Bronchus fibroblast of lung (primary cell): Measurements from ENCODE around the gene UTP4. TPM values are rescaled to one million over a fixed set of nuclear protein-coding genes. Genes with fewer than 3 reads are reported as not detected.

Source experiments
- total RNA-seq: library from RNA; depleted of rRNA; stranded (reverse); fragments of >200 nt; gene quantifications from 2 replicates; pipeline ENCODE4 v1.2.3, GENCODE V29; 2015

The UTP4 gene
- total RNA-seq = 16.3 and 19.2 TPM in 2 replicates

DNA sequence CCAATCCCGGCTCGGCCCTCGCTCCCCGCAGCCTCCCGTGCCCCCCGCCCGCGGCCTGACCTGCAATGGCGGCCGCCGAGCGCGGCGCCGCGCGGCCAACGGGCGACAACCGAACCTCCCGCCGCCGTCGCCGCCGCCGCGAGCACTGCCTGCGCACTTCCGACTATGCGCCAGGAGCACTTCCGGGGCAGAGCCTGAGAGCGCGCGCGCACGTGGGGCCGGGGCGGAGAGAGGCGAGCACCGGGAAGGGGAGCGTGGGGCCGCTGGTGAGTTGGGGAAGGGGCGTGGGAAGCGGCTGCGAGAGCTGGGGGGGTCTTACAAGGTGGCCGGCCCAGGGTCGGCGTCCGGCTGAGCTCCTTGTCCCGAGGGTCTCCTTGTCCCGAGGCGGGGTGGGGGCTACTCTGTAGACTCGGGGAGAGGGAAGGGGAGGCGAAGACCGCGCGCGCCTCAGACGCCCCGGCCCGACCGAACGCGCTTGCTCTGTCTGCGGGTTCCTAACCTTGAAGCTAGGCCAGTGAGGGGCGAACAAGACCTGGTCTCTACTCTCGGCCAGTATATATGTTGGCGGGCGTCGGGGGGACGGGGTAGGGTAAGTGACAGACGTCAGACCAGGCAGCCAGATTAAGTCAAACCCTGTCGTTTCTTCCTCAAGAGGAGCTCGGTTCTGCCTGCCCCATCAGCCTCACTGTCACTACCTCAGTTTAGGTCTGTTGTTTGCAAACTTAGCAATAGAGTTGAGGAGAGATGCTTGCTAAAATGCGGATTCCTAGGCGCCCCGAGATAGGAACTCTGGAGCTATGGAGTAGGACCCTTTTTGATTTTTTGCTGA, at the start of gene UTP4, which contains the start of gene CHTF8:
Gene UTP4 (plus strand): TSS at position 226 of the 829 bp plus-strand sequence. CDS start 811 bp downstream, outside the sequence.
Gene CHTF8 (minus strand): TSS at position 165 of the 829 bp plus-strand sequence. CDS start 11,130 bp downstream, outside the sequence.

DNA sequence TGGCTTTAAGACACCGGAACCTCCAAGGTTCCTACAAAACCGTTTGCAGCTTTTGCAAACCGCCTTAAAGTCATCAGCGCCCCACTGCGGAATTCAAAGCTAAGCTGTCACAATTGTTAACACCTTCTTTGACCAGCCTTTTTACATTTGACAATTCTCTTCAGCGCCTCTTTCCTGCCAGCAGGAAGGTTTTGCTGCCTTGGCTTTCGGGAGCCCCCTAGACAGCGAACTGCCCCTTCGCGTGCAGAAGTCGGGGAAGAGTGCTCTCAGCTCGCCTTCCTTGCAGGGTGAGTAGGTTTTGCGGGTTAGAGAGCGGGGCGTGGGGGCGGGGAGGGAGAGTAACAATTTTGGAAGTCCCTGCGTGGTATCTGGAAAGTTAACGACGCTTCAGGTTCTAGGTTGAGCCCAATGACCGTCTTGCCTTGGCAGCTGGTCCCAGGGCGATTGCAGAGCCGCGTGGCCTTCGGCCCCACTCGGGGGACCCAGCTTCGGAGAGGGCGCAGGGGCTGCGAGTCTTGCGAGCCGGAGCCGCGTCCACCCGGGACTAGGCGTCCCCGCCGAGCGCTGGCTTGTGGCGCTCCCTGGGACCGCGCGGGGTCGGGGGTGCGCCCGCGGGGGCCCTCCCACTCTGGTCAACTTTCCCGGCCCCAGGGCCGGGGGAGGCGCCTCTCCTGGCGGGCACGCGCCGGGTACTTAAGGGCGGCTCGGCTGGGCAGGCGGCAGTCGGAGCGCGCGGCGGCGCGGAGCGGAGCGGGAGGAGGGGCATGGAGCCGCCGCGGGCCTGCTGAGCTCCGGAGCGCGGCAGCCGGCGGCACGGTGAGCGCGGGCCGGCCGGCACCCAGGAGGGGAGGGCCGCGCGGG, 26.7 kb upstream of the UTP4 start, which contains the start of gene HAS3:
Gene HAS3 (plus strand): TSS at position 153 of the 861 bp plus-strand sequence. CDS start 3,743 bp downstream, outside the sequence.

DNA sequence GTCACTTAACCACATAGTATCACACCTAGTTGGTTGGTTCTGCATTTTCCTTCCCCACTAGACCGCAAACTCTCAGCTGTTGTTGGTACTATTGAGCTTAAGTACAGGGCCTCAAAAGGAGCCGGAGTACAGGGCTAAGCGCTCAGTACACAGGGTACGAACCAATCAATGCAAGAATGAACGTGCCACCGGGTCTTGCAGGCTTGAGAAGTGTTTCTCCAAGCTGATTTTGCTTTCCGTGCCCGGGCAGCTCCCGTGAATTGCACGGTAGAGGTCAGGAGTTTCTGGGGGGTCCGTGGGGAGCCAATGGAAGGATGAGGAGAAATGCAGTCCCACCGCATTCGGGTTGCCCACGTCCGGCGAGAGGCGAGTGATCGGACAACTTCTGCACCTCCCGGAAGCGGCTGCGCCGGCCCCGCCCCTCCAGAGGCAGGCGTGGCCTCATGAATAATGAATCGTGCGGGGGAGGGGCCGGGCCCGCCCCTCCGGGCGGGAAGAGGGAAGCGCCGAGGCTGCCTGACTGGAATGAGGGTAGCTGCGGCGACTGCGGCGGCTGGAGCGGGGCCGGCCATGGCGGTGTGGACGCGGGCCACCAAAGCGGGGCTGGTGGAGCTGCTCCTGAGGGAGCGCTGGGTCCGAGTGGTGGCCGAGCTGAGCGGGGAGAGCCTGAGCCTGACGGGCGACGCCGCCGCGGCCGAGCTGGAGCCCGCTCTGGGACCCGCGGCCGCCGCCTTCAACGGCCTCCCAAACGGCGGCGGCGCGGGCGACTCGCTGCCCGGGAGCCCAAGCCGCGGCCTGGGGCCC, 54.4 kb downstream of the UTP4 start, which contains the start of gene SNTB2:
Gene SNTB2 (plus strand): TSS at position 523 of the 804 bp plus-strand sequence. CDS start 3 bp downstream, at position 526.

Other genes with a start within 250 kb of the UTP4 start
- gene HAS3, start 27.0 kb upstream of the UTP4 start, total RNA-seq = under 0.01 TPM in 1 of 2 replicates, not detected in the other
- gene CHTF8, start 61 bp upstream of the UTP4 start, total RNA-seq = 43.7 and 56.7 TPM in 2 replicates
- 25.4 and 25.9 TPM in 2 replicates for gene SNTB2, start 54.5 kb downstream of the UTP4 start, total RNA-seq
- 32.7 and 34.0 TPM in 2 replicates for gene VPS4A, start 178.7 kb downstream of the UTP4 start, total RNA-seq
- 23.9 and 25.6 TPM in 2 replicates for gene PDF, start 197.9 kb downstream of the UTP4 start, total RNA-seq
- 34.5 and 35.8 TPM in 2 replicates for gene COG8, start 206.9 kb downstream of the UTP4 start, total RNA-seq
- 22.0 and 23.5 TPM in 2 replicates for gene NIP7, start 207.1 kb downstream of the UTP4 start, total RNA-seq
- gene TMED6, start 219.1 kb downstream of the UTP4 start, total RNA-seq = not detected in 2 replicates